SK-N-MC (cell line): Measurements from ENCODE around the gene RBBP5.

Source experiments
- DNase-seq: peaks from one replicate; pipeline ENCODE4 v3.0.0-alpha.2; 2011; ENCODE audit warnings: low read depth, low spot score
- H3K27ac ChIP-seq: fragments of 200-600 bp; sonication (generic); 2 replicates; pipeline ENCODE4 v1.5.1; 2016; ENCODE audit warnings: mixed run types
- H3K36me3 ChIP-seq: fragments of 200-600 bp; sonication (generic); 2 replicates; pipeline ENCODE4 v1.6.1; 2017; ENCODE audit warnings: antibody characterized with exemption, low read length, mixed read lengths; ENCODE audit not compliant: insufficient read depth
- H3K4me3 ChIP-seq: fragments of 200-600 bp; sonication (generic); 2 replicates; pipeline ENCODE4 v1.5.1; 2016
- H3K9ac ChIP-seq: fragments of 200-600 bp; sonication (generic); 2 replicates; pipeline ENCODE4 v1.8.0; 2017; ENCODE audit warnings: mixed run types, mixed read lengths; ENCODE audit not compliant: insufficient read length
- H3K9me3 ChIP-seq: fragments of 200-600 bp; sonication (generic); 2 replicates; pipeline ENCODE4 v1.6.1; 2017; ENCODE audit warnings: low read depth, mild to moderate bottlenecking, antibody characterized with exemption, low read length, moderate library complexity, mixed read lengths
- EZH2 ChIP-seq: fragments of 200-600 bp; sonication (generic); IDR thresholded peaks from one replicate; pipeline ENCODE4 v1.6.1; 2017; ENCODE audit warnings: antibody characterized with exemption
- FOXP2 ChIP-seq: optimal IDR thresholded peaks from 2 replicates; pipeline ENCODE3; 2011; ENCODE audit warnings: mild to moderate bottlenecking, moderate library complexity; ENCODE audit not compliant: insufficient read depth; ENCODE audit errors: extremely low read length, control extremely low read depth
- POLR2AphosphoS5 ChIP-seq: IDR thresholded peaks from 2 replicates; pipeline ENCODE4 v1.6.1; 2012; ENCODE audit warnings: mild to moderate bottlenecking, low read depth, low read length, borderline replicate concordance

Gene RBBP5

GRCh38 chr1:205109711-205110110 is 12.1 kb downstream of the RBBP5 start:
- DNase-seq, result no peak
- TF ChIP-seq POLR2AphosphoS5 (no peak), EZH2 (no peak), FOXP2 (no peak)
- Histone ChIP-seq H3K4me3 (no peak overlapping the region), H3K9me3 (no peaks in the 10 kb centered on the region), H3K9ac (no peak overlapping the region), H3K27ac (no peak overlapping the region), H3K36me3 (peaks cover 56% of the 10 kb centered on the region)

- Histone ChIP-seq H3K4me3 (no peak overlapping the region), H3K27ac (no peak overlapping the region), H3K9me3 (no peaks in the 10 kb centered on the region), H3K36me3 (peaks cover 54% of the 10 kb centered on the region), H3K9ac (no peak overlapping the region)
- no peak for DNase-seq
- TF ChIP-seq FOXP2 (no peak), EZH2 (no peak), POLR2AphosphoS5 (no peak)
Observed at GRCh38 chr1:205109269-205109668, 12.5 kb downstream of the RBBP5 start.

- no peak for TF ChIP-seq EZH2
- no peak for TF ChIP-seq POLR2AphosphoS5
- no peak for TF ChIP-seq FOXP2
- peaks cover 56% of the 10 kb centered on the region for H3K36me3 ChIP-seq
- H3K9ac ChIP-seq, result no peak overlapping the region
- H3K9me3 ChIP-seq, result no peaks in the 10 kb centered on the region
- no peak overlapping the region for H3K4me3 ChIP-seq
- H3K27ac ChIP-seq, result no peak overlapping the region
- DNase-seq, result no peak
Observed at GRCh38 chr1:205108464-205108863, 13.3 kb downstream of the RBBP5 start.

DNA sequence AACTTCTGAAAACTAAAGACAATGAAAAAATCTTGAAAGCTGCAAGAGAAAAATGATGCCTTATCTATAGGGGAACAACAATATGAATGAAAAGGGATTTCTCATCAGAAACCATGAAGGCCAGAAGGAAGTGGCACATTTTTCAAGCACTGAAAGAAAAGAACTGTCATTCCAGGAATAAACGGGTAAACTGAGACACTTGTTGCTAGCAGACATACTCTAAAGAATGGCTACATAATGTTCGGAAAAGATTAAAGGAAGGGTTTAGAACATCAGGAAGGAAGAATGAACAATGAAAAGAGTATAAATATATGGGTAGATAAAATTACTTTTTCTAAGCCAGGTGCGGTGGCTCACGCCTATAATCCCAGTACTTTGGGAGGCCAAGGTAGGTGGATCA is 14.5 kb downstream of the RBBP5 start:
- H3K27ac ChIP-seq, result no peak overlapping the region
- DNase-seq, result no peak
- H3K9me3 ChIP-seq, result no peaks in the 10 kb centered on the region
- no peak for TF ChIP-seq FOXP2
- no peak for TF ChIP-seq POLR2AphosphoS5
- no peak for TF ChIP-seq EZH2
- peaks cover 59% of the 10 kb centered on the region for H3K36me3 ChIP-seq
- no peak overlapping the region for H3K4me3 ChIP-seq
- no peak overlapping the region for H3K9ac ChIP-seq

DNA sequence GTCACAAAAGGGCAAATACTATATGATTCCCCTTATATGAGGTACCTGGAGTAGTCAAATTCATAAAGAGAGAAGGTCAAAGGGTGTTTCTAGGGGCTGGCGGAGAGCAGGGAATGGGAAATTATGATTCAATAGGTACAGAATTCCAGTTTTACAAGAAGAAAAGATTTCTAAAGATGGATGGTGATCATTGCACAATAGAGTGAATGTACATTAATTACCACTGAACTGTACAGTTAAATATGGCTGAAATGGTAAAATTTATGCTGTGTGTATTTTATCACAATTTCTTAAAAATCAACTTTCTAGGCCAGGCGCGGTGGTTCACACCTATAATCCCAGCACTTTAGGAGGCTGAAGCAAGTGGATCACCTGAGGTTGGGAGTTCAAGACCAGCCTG is 19.4 kb downstream of the RBBP5 start:
- no peak overlapping the region for H3K27ac ChIP-seq
- H3K4me3 ChIP-seq, result no peak overlapping the region
- H3K36me3 ChIP-seq, result peaks cover 85% of the 10 kb centered on the region
- no peaks in the 10 kb centered on the region for H3K9me3 ChIP-seq
- no peak for TF ChIP-seq FOXP2
- TF ChIP-seq POLR2AphosphoS5, result no peak
- TF ChIP-seq EZH2, result no peak
- no peak overlapping the region for H3K9ac ChIP-seq
- DNase-seq, result no peak

- Histone ChIP-seq H3K9me3 (no peaks in the 10 kb centered on the region), H3K4me3 (no peak overlapping the region), H3K27ac (no peak overlapping the region), H3K9ac (no peak overlapping the region), H3K36me3 (peaks cover 88% of the 10 kb centered on the region)
- DNase-seq, result no peak
- TF ChIP-seq FOXP2 (no peak), POLR2AphosphoS5 (no peak), EZH2 (no peak)
Observed at GRCh38 chr1:205098242-205098641, 23.5 kb downstream of the RBBP5 start.

DNA sequence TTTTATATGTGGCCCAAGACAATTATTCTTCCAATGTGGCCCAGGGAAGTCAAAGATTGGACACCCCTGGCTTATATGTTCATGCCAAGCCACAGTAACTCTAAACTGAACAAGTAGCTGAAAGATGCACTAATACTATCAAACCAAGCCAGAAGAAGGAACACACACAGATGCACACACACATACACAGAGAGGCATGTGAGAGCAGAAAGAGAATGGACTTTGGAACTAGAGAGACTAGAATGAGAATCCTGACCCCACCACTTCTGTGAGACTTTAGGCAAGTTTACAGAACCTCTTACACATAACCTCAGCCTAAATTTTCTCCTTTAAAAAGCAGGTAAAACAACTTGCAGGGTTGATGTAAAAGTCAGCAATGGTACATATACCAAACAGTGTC is 26.4 kb downstream of the RBBP5 start:
- TF ChIP-seq POLR2AphosphoS5 (no peak), FOXP2 (no peak), EZH2 (no peak)
- no peak for DNase-seq
- no peak overlapping the region for H3K9ac ChIP-seq
- no peak overlapping the region for H3K4me3 ChIP-seq
- no peaks in the 10 kb centered on the region for H3K9me3 ChIP-seq
- peaks cover 81% of the 10 kb centered on the region for H3K36me3 ChIP-seq
- no peak overlapping the region for H3K27ac ChIP-seq

GRCh38 chr1:205091043-205091740 is 30.6 kb downstream of the RBBP5 start:
- H3K9ac ChIP-seq, result no peak overlapping the region
- H3K9me3 ChIP-seq, result no peaks in the 10 kb centered on the region
- H3K36me3 ChIP-seq, result peaks cover 65% of the 10 kb centered on the region
- H3K4me3 ChIP-seq, result no peak overlapping the region
- TF ChIP-seq FOXP2 (no peak), POLR2AphosphoS5 (no peak), EZH2 (no peak)
- H3K27ac ChIP-seq, result no peak overlapping the region
- DNase-seq, result no peak

DNA sequence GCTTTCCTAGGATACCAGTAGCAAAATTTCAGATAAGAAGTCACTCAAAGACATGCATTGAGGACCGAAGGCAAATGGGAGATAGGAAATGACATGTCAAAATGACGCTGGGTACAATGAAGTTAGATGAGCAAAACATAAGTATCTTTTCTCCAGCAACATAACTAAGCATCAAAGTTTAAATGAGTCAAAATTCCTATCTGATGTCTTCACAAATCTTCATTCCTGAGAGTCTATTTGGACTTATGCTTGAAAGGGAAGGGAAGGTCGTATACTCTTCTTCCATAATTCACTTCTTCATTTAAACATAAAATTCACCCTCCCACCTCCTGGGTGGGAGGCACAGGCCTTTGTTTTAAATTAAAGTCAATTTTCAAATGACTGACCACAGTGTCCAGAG is 33.4 kb downstream of the RBBP5 start:
- TF ChIP-seq POLR2AphosphoS5 (no peak), FOXP2 (no peak), EZH2 (no peak)
- Histone ChIP-seq H3K9ac (no peak overlapping the region), H3K36me3 (peaks cover 55% of the 10 kb centered on the region), H3K9me3 (no peaks in the 10 kb centered on the region), H3K4me3 (no peak overlapping the region), H3K27ac (no peak overlapping the region)
- no peak for DNase-seq
